GM12801 (cell line): ENCODE data around the gene PXYLP1.

ENCODE experiments used
- TF ChIP-seq, protein P1 (sequence below): IDR thresholded peaks from one replicate; pipeline ENCODE4 v1.5.1; 2011; ENCODE audit warnings: control low read depth; ENCODE audit not compliant: insufficient read length; ENCODE audit errors: extremely low read depth

Gene PXYLP1

DNA sequence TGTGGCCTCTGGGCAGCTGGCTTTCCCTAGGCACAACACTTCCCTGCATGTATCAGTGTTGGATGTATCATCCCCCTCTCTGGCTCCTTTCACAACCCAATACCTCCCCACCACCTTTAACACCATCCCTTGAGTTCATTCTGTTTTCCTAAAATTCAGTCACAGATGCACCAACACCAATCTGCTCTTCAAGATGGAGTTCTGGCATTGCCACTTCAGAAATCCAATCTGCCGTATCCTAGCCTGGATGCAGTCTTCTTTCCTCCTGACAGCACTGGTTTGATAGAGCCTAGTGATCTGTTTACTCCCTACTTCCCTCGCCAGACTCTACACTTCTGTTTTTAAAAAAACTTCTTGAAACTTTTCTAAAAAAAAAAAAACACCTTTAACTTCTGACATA is 21.7 kb downstream of the PXYLP1 start:
- TF ChIP-seq, protein P1, sequence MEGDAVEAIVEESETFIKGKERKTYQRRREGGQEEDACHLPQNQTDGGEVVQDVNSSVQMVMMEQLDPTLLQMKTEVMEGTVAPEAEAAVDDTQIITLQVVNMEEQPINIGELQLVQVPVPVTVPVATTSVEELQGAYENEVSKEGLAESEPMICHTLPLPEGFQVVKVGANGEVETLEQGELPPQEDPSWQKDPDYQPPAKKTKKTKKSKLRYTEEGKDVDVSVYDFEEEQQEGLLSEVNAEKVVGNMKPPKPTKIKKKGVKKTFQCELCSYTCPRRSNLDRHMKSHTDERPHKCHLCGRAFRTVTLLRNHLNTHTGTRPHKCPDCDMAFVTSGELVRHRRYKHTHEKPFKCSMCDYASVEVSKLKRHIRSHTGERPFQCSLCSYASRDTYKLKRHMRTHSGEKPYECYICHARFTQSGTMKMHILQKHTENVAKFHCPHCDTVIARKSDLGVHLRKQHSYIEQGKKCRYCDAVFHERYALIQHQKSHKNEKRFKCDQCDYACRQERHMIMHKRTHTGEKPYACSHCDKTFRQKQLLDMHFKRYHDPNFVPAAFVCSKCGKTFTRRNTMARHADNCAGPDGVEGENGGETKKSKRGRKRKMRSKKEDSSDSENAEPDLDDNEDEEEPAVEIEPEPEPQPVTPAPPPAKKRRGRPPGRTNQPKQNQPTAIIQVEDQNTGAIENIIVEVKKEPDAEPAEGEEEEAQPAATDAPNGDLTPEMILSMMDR = no peak

DNA sequence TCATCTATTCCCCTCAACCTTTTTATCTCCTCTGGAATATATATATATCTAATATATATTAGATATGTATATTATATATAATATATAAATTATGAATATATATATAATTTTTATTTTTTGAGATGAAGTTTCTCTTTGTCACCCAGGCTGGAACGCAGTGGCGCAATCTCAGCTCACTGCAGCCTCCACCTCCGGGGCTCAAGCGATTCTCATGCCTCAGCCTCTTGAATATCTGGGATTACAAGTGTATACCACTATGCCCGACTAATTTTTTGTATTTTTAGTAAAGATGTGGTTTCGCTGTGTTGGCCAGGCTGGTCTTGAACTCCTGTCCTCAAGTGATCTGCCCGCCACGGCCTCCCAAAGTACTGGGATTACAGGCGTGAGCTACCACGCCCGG is 22.2 kb downstream of the PXYLP1 start:
- TF ChIP-seq, protein P1 = no peak

DNA sequence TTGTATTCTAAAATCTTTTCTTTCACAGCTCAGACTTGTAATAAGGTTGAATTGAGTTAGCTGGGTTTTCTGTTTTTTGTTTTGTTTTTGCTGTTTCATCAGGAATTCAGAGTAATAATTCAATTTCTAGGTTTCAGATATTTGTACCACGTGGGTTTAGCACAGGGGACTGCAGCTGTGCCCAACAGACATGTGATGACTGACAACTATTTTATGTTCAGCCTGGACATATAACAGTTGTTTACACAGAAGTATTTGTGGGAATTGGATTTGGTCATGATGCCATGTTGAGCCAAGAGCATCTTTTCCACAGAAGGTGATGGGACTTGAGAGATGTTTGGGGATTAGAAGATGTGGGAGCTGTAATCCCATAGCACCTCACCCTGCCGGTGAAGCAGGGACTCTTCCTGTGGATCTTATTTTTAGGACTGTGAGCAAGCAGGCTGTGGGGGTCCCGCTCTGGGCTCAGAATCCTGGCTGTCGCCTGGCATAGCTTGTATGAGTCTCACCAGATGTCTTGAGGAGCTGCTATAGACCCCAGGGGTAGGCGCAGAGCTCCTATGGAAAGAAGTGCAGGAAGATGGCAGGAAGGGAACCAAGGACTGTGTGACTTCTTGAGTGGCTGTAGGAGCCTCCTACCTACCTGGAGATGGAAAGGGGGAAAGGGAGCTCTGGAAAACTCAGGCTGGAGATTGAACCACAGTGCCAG is 23.7 kb downstream of the PXYLP1 start:
- TF ChIP-seq, protein P1 = no peak

DNA sequence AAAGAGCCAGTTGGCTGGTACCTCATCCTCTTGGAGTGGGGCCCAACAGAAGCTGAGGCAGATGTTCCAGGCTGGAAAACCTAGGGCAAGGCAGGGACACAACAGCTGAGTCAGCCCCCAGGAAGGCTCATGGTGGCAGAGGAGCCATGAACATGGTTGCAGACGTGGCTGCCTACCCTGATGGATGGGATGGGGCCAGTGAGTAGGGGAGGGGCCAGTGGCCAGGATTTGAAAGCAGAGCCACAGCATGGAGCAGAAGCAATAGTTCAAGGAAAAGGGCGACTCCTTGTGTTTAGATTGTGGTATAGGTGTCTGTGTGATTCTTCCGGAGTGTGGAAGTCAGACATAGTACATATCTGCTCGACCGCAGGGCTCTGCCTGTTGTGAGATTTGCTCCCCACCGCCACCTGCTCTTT is 24.2 kb downstream of the PXYLP1 start:
- TF ChIP-seq, protein P1 = no peak

DNA sequence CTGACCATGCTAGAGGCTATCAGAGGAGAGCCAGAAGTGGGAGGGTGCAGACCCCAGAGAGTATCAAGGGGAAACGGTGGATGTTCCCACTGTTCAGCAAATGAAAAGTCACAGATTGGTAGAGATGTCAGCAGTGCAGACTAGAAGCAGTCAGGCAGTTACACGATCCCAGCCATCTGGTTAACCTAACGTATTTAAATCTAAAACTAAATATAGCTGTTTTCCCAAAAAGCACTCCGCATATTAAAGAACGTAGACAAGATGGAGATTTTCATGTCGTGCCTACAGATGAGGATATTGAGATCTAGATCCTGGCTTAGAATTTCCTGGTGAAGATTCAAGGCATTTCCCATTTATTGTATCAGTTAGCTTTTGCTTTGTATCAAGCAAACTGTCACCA is 25.2 kb downstream of the PXYLP1 start:
- TF ChIP-seq, protein P1 = no peak

DNA sequence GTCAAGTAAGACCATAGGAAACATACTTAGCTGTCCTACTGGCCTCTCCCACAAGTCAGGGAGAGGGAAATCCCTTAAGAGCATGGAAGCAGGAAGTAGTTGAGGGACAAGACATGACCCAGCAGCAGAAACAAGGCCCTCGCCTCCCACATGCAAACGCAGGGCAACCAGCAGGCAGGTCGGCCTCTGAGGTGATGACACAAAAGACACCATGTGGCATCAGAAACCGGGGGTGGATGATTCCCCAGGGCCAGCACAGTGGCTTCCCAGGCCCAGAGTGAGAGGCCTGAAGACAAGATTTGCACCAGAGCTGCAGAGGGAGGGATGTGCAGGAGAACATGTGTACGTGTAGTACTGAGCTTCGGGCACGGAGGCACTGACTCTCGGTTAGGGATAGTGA is 26.3 kb downstream of the PXYLP1 start:
- TF ChIP-seq, protein P1 = no peak

DNA sequence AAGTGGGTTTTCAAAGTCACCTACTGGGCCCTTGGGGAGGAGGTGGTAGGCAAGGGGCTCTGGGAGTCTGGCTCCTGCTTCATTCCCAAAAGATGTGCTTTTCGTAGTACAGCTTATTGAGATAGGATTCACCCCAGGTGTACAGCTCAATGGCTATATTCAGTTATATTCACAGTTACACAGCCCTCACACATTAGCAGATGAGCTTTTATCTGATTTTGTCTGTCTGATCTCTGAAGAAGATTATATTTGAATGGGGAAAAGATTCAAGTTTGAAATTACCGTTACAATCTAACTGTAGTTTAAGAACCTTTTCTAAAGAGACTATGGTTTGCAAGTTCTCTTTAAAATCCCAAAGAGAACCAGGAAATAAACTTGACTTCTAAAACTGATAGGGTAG is 27.3 kb downstream of the PXYLP1 start:
- TF ChIP-seq, protein P1 = no peak
